ENCODE data around the gene TAF15.

TAF15 gene

DNA sequence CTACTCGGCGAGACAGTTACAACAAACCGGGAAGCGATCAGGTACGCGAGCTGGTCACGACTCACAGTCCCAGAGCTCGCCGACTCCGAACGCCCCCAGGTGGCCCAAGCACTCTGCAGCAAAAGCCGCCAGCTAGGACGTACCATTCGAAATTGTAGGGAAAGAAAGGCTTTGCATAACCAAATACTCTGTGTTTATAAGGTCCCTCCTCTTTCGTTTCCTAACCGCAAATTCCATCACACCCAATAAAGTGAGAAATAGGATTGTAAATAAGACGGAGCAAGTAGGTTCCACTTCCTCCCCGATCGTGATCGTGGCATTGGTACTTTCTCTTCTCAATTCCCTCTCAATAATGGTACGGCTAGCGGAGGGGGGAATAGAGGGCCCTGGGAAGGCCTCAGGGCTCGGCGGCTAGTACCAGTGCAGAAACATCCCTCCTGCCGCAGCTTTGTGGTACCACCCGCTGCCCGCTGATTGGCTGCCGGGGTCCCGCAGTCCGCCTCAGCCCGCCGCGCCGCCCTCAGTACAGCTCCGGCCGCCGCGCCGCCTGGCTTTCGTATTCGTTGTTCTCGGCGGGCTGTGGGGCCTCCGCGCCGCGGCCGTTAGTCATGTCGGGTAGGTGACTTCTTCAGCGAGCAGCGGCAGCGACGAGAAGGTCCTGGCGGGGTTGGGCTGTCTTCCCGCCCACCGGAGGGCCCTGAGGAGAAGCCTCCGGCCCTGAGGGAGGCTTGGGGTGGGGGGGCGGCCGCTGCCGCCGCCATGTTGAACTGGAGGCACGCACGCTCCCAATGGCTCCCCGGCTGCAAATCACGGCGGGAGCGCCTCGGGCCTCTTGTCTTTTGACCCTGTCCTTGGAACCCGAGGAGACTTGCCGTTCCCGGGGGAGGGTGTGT is at the start of gene TAF15:
TAF15 (plus strand) TSS at position 523 of the 893 bp plus-strand sequence; CDS start at position 609, 86 bp downstream.
- peak; percentile 95 for DNase-seq

GRCh38 chr17:35760587-35760986 is 48.7 kb upstream of the TAF15 start, which contains the start of gene C17orf50:
Gene C17orf50, plus strand, starts transcription at chr17:35760887. Its CDS starts 55 bp downstream, at chr17:35760942.
- DNase-seq = no peak

DNA sequence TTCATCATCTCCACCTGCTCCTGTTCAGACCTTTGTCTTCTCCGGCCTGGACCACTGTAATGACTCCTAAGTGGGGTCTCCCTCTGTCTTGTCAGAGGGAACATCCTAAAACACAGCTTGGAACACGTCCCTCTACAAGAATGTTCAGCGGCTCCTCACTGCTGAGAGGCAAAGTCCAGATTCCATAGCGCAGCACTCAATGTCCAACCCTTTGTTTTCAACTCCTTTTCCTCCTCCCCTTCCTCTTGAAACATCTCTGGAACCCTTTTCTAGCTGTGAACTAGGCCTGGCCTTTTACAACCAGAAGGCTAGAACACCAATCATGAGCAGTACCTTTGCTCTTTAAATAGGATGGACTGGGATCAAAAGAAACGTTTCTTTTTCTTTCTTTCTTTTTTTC is 47.7 kb upstream of the TAF15 start:
- no peak for DNase-seq

DNA sequence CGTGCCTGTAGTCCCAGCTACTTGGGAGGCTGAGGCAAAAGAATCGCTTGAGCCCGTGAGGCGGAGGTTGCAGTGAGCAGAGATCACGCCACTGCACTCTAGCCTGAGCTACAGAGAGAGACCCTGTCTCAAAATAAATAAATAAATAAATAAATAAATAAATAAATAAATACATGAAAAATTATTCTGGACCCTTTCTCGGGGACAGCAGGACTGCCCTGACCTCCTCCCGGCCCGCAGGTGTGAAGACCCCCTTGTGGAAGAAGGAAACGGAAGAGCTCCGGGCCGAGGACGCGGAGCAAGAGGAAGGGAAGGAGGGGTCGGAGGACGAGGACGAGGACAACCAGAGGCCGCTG is 45.5 kb upstream of the TAF15 start:
- DNase-seq = no peak

- DNase-seq = peak; percentile 93
Observed at GRCh38 chr17:35764123-35764991, 44.9 kb upstream of the TAF15 start.

- no peak for DNase-seq
Observed at GRCh38 chr17:35765086-35765710, 44.1 kb upstream of the TAF15 start.

DNA sequence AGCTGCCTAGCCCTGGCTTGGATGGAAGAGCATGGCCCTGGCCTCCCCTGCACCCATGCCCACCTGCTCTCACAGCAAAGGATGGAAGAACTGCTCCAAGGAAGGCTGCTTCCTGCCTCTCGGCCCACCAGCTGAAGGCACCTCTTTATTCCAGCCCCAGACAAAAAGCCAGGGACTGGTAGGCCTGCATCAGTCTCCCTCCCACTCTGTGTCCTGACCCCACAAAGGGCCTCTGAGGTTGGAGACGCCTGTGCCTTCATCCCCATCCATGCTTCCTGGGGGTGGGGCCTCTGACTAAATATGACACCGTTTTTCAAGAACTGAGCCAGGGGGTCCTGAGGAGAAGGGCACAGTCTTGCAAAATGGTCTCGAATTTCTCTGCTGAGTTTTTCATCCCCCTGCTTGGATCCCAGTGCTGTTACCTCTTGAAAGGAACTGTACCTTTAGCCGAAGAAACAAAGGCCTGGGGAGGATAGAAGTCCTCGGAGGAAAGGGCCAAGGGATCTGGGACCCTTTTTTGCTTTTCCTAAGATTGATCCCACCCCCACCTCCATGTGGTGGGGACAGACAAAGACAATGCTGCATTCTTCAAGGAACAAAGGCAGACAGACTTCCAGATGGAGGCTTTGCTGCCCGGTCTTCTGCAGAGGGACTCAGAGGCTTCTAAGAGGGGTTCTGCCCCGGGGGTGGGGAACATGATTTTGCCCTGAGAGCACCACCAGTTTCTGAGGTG is 43.4 kb upstream of the TAF15 start:
- no peak for DNase-seq

GRCh38 chr17:35766489-35766877 is 42.8 kb upstream of the TAF15 start:
- DNase-seq = no peak

DNA sequence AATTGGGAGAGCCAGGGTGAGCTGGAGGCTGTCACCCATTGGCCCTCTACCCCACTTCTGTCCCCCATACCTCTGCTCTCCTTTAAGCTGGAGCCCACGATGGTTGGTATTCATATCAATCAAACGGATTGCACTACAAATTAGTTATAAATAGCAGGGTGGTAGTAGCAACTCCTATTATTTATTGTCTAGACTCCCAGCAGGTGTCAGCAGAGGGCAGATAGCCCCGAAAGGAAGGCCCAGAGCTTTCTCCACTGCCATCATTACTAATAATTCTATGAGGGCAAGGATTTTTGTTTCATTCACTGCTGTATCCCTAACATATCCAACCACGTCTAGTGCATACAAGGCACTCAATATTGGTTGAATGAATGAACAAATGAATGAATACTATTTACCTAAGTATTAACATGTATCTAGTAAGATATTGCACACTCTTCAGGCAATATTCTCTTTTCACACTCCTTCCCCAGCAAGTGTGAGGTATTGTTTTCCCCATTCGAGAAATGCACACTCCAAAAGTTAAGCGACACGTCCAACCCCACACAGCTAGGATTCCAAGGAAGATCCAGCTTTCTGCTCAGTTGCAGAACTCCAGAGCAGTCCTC is 42.3 kb upstream of the TAF15 start:
- no peak for DNase-seq

- no peak for DNase-seq
Observed at GRCh38 chr17:35768797-35769196, 40.5 kb upstream of the TAF15 start.

DNA sequence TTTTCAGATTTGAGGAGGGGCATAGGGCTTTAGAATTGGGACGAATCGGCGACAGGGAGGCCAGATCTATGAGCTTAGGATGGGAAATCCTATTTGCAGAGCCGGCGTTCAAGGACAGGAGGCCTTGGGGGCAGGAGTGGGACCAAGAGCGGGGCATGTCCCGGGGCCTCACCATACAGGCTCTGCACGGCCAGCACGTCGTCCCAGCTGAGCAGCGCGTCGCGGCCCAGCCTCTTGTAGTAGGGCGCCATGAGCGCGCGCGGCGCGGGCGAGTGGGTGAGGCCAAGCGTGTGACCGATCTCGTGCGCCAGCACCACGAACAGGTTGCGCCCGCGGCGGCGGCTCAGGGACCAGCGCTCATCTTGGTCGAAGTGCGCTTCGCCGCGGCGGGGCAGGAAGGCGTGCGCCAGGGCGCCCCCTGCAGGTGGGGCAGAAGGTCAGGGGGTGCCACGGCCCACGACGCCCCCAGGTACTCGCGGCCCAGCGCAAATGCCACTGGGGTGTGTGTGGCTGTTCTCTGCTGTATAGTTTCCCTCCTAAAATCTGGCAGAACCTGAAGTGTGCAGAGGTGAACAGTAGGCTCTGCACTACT is 39.3 kb upstream of the TAF15 start:
- no peak for DNase-seq

GRCh38 chr17:35773129-35773528 is 36.2 kb upstream of the TAF15 start:
- no peak for DNase-seq

GRCh38 chr17:35773679-35774425 is 35.4 kb upstream of the TAF15 start:
- no peak for DNase-seq

DNA sequence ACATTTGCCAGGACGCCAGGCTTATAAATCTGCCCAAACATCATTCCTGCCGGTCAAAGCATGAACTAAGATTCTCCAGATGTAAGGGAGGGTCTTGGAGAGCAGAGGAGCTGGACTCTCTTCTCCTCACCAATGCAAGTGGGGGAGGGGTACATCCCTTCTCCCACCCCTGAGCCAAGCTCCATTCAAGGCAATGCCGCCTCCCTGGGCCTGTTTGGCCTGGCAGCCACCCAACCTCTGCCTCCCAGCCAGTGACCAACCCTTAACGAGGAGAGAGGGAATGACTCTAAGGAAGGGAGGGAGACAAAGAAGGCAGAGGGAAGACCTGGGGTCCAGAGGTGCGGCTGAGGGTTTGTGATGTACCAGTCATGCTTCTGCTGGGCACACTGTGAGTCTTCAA is 34.8 kb upstream of the TAF15 start:
- no peak for DNase-seq

DNA sequence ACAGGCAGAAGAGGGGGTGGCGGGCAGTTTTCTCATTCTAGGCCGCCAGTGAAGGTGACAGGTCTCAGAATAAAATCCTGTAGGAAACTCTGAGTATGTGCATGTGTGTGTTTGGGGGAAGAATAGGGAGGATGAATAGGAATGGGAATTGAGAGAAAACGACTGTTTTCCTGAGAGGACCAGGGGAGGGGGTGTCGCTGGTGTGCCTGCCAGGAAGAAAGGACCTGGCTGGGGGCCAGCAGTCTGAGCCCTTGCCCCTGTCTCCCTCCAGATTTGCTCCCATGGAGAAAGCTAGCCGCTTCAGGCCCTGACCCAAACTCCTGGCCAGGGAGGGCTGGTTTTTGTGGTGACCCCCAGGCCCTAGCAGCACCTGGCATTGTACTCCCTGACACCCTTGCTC is 34.2 kb upstream of the TAF15 start:
- no peak for DNase-seq

DNA sequence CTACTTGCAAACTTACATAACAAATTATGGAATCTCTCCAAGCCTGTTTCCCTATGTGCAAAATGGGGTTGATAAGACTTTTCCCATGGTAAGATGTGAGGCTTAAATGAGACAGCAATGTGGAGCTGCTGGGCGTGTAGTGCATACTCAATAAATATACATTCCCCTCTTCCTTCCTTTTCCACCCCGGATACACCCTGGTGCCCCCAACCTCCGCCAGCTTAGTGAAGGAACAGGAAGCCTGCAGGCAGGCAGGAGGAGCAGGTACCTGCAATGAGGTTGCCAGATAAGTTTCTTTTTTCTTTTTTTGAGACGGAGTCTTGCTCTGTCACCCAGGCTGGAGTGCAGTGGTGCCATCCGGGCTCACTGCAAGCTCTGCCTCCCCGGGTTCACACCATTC is 33.7 kb upstream of the TAF15 start:
- DNase-seq = no peak

DNA sequence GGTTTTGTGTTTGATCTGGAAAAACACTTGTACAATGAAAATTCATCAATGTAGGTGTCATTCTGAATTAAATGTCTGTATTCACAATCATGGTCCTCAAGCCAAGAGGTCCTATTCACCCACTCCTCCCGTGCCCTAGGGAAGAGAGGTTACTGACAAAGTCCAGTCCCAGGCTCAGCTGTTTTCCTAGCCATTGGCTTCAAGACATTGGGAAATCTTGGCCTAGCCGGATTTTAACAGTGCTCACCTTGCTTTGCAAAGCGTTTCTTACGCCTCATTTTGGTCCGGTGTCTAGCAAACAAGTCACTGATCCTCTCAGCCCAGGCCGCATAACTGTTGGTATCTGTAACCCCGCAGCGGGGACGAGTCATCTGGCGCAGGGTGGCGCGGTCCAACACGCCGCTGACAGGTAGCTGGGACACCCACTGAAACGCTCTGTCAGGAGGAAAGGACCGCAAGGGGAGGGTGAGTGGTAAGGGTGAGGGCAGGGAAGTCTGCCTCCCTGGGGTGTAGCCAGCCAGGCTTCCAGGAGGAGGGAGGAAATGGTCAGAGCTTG is 30.6 kb upstream of the TAF15 start:
- DNase-seq = no peak

GRCh38 chr17:35780950-35781349 is 28.3 kb upstream of the TAF15 start:
- no peak for DNase-seq

DNA sequence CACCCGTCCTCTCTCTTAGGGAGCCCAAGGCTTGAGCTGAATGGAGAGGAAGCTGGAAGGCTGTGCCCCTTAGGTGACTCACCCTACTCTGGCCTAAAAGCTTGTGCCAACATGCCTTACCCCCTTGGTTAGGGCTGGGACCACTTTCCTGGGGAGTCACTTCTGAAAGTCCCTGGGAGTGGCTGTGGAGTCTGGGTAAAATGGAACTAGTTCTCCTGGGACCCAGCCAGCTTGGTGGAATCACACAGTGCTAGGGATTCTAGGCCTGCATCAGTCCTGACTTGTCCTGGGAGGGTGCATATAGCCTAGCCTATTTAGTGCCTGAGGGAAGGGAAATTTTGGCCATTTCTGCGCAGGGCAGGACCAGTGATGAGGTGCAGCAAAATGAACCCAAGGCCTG is 24.4 kb upstream of the TAF15 start:
- no peak for DNase-seq

GRCh38 chr17:35786941-35787432 is 22.3 kb upstream of the TAF15 start:
- no peak for DNase-seq

Data from stimulated activated CD8-positive, alpha-beta memory T cell treated with anti-CD3 and anti-CD28 coated beads, Interleukin-4, amount 100 ng/mL, for 48 hours (primary cell).